Keratinocyte (primary cell): Measurements from ENCODE around the gene BRCA2.

Experiments used
- CTCF ChIP-seq, 3 experiments: IDR thresholded peaks in 1 of 3; conservative IDR thresholded peaks in 1 of 3; optimal IDR thresholded peaks in 1 of 3; 2 replicates in 2 of 3; 3 replicates in 1 of 3; pipeline versions ENCODE3 to v1.5.1; 2011; ENCODE audit warnings: low read length in 3 of 3, mild to moderate bottlenecking in 3 of 3, moderate library complexity in 2 of 3, control low read depth in 1 of 3, inconsistent platforms in 1 of 3; ENCODE audit not compliant: insufficient read depth in 2 of 3; ENCODE audit errors: extremely low read depth in 1 of 3
- EZH2 ChIP-seq: IDR thresholded peaks from one replicate; pipeline ENCODE4 v1.6.1; 2012; ENCODE audit warnings: inconsistent platforms, mild to moderate bottlenecking, low read length, moderate library complexity

- TF ChIP-seq CTCF (optimal IDR thresholded peaks at IDR 0.05 in 1 of 3, IDR thresholded peaks at IDR 0.05 in 1 of 3, conservative IDR thresholded peaks at IDR 0.05 in 1 of 3; ENCODE audit: extremely low read depth in 1 of 3, insufficient read depth in 2 of 3, low read length in 3 of 3) (no peak), EZH2 (no peak)
These were observed 102.7 kb downstream of the BRCA2 start for GRCh38 chr13:32417995-32418394.
